ENCODE measurements around the gene SFTPA2.
"Not testable (repeated sequence)": the region's sequence is repeated elsewhere in the genome, so short reads cannot be mapped to it uniquely, and the experiment has no call there.

GRCh38 chr10:79594565-79594964 is 34.4 kb upstream of the SFTPA2 start:
- TF ChIP-seq CTCF (conservative IDR thresholded peaks at IDR 0.05; ENCODE audit: low read depth in 2 of 2); ETS1 (IDR thresholded peaks at IDR 0.05); EZH2 (IDR thresholded peaks at IDR 0.05; ENCODE audit: low read depth, unreplicated experiment): not testable (repeated sequence)

All from GM23338 (cell line).